SK-N-SH (cell line): ENCODE data around the gene ARHGEF3. TPM values are rescaled to one million over a fixed set of nuclear protein-coding genes. Genes with fewer than 3 reads are reported as not detected.
"Not testable (repeated sequence)": the region's sequence is repeated elsewhere in the genome, so short reads cannot be mapped to it uniquely, and the experiment has no call there.

ENCODE experiments used
- CTCF ChIA-PET: fragments of 300-600, 350-600 bp; formaldehyde crosslinking; extraction: SDS; loops from one replicate; lab custom pipeline; 2021; lab: Yijun Ruan, JAX
- POLR2A ChIA-PET: fragments of 350-600 bp; sonication (Branson Sonifier 250); formaldehyde crosslinking; extraction: SDS; loops from one replicate; lab custom pipeline; 2020; ENCODE audit warnings: antibody characterized with exemption, inconsistent platforms; lab: Yijun Ruan, JAX
- DNase-seq: peaks from one replicate; pipeline ENCODE4 v3.0.0; 2012
- H2AFZ ChIP-seq: fragments of 200-600 bp; sonication (generic); 2 replicates; pipeline ENCODE4 v1.8.1; 2016; ENCODE audit warnings: antibody characterized with exemption, mild to moderate bottlenecking, low read depth
- H3F3A ChIP-seq: fragments of 200-600 bp; sonication (generic); replicated peaks from 2 replicates; pipeline ENCODE3; 2016; ENCODE audit warnings: antibody characterized with exemption, mild to moderate bottlenecking; ENCODE audit not compliant: insufficient read depth
- H3K27ac ChIP-seq, 2 experiments: fragments of 200-500 bp in 1 of 2; fragments of 200-600 bp in 1 of 2; sonication (Bioruptor generic) in 1 of 2; sonication (generic), shearing (Covaris generic) in 1 of 2; 2 replicates each; pipeline versions ENCODE4 v1.5.1 to v1.6.1; 2014 to 2016; ENCODE audit warnings: low read depth in 2 of 2, inconsistent platforms in 1 of 2, low read length in 1 of 2, mild to moderate bottlenecking in 1 of 2, mixed read lengths in 1 of 2
- H3K27me3 ChIP-seq: fragments of 200-600 bp; sonication (generic), shearing (Covaris generic); 2 replicates; pipeline ENCODE4 v1.6.1; 2016; ENCODE audit warnings: mixed run types; ENCODE audit not compliant: insufficient read depth
- H3K36me3 ChIP-seq, 2 experiments: fragments of 200-500 bp in 1 of 2; fragments of 200-600 bp in 1 of 2; sonication (Bioruptor generic) in 1 of 2; sonication (generic) in 1 of 2; replicated peaks in 1 of 2; 2 replicates each; pipeline versions ENCODE3 to v1.5.1; 2014 to 2016; ENCODE audit warnings: low read length in 1 of 2, mild to moderate bottlenecking in 1 of 2; ENCODE audit not compliant: insufficient read depth in 2 of 2, control insufficient read depth in 1 of 2
- H3K4me1 ChIP-seq, 2 experiments: fragments of 200-500 bp in 1 of 2; fragments of 200-600 bp in 1 of 2; sonication (Bioruptor generic) in 1 of 2; sonication (generic), shearing (Covaris generic) in 1 of 2; 2 replicates each; pipeline versions ENCODE4 v1.5.1 to v1.6.1; 2014 to 2016; ENCODE audit warnings: low read depth in 1 of 2, low read length in 1 of 2, mixed run types in 1 of 2; ENCODE audit not compliant: insufficient read depth in 2 of 2, control insufficient read depth in 1 of 2
- H3K4me2 ChIP-seq: fragments of 200-600 bp; sonication (generic), shearing (Covaris generic); 2 replicates; pipeline ENCODE4 v1.6.1; 2017; ENCODE audit warnings: mixed run types
- H3K4me3 ChIP-seq, 2 experiments: fragments of 200-500 bp in 1 of 2; fragments of 200-600 bp in 1 of 2; sonication (Bioruptor generic) in 1 of 2; sonication (generic), shearing (Covaris generic) in 1 of 2; 2 replicates each; pipeline versions ENCODE4 v1.5.1 to v1.8.1; 2014 to 2016; ENCODE audit warnings: low read depth in 2 of 2, inconsistent platforms in 1 of 2, low read length in 1 of 2, mild to moderate bottlenecking in 1 of 2, mixed read lengths in 1 of 2, moderate library complexity in 1 of 2
- H3K79me2 ChIP-seq: fragments of 200-600 bp; sonication (generic); 2 replicates; pipeline ENCODE4 v1.8.1; 2017; ENCODE audit warnings: mild to moderate bottlenecking; ENCODE audit not compliant: insufficient read depth
- H3K9ac ChIP-seq: fragments of 200-600 bp; sonication (generic); 2 replicates; pipeline ENCODE4 v1.6.1; 2017; ENCODE audit warnings: mixed run types
- H3K9me2 ChIP-seq: fragments of 200-600 bp; sonication (generic); 2 replicates; pipeline ENCODE4 v1.6.1; 2017; ENCODE audit warnings: mixed run types
- H3K9me3 ChIP-seq: fragments of 200-600 bp; sonication (generic); 2 replicates; pipeline ENCODE4 v1.6.1; 2017; ENCODE audit warnings: mixed run types, mild to moderate bottlenecking, moderate library complexity
- H4K20me1 ChIP-seq: fragments of 200-600 bp; sonication (generic); 2 replicates; pipeline ENCODE4 v1.6.1; 2017; ENCODE audit warnings: mild to moderate bottlenecking, mixed run types; ENCODE audit not compliant: insufficient read depth
- CHD2 ChIP-seq: fragments of 150-350 bp; IDR thresholded peaks from 2 replicates; pipeline ENCODE4 v1.6.1; 2018; ENCODE audit warnings: low read length; ENCODE audit not compliant: partially characterized antibody
- ELF1 ChIP-seq: IDR thresholded peaks from 2 replicates; pipeline ENCODE4 v1.4.0; 2012
- FOXJ3 ChIP-seq: sonication (generic); formaldehyde crosslinking; IDR thresholded peaks from 2 replicates; pipeline ENCODE4 v1.5.1; 2020; ENCODE audit warnings: mild to moderate bottlenecking, missing genetic modification reagents
- FOXM1 ChIP-seq: IDR thresholded peaks from 2 replicates; pipeline ENCODE4 v1.4.0; 2012; ENCODE audit warnings: low read depth, mild to moderate bottlenecking
- GABPA ChIP-seq: IDR thresholded peaks from 2 replicates; pipeline ENCODE4 v1.4.0; 2012; ENCODE audit warnings: low read depth, mild to moderate bottlenecking
- MEF2A ChIP-seq: IDR thresholded peaks from 2 replicates; pipeline ENCODE4 v1.4.0; 2012; ENCODE audit warnings: low read depth, borderline replicate concordance
- NRF1 ChIP-seq: IDR thresholded peaks from 2 replicates; pipeline ENCODE4 v1.6.1; 2012; ENCODE audit warnings: low read depth, mild to moderate bottlenecking, low read length
- RCOR1 ChIP-seq: fragments of 150-350 bp; IDR thresholded peaks from 2 replicates; pipeline ENCODE4 v1.6.1; 2017; ENCODE audit warnings: antibody characterized with exemption, low read length
- SMC3 ChIP-seq: IDR thresholded peaks from 2 replicates; pipeline ENCODE4 v1.6.1; 2012; ENCODE audit warnings: low read depth, low read length, improper control_type of control experiment
- TEAD4 ChIP-seq: IDR thresholded peaks from 2 replicates; pipeline ENCODE4 v1.4.0; 2012; ENCODE audit warnings: mild to moderate bottlenecking, borderline replicate concordance; ENCODE audit not compliant: insufficient read depth
- WGBS: methylation state at CpG from one replicate; pipeline ENCODE4 v1.1.6; 2017; ENCODE audit warnings: low lambda C conversion rate; 5-methylcytosine and 5-hydroxymethylcytosine counted together
- polyA plus RNA-seq, 3 experiments: library from polyadenylated mRNA; depleted of rRNA; stranded (reverse); fragments of >200 nt; gene quantifications; 2 replicates each; pipeline ENCODE4 v1.2.3, GENCODE V29; 2012
- TF ChIP-seq, protein P1 (sequence below): IDR thresholded peaks from 2 replicates; pipeline ENCODE4 v1.4.0; 2012; ENCODE audit warnings: low read depth
- TF ChIP-seq, protein P2 (sequence below): IDR thresholded peaks from 2 replicates; pipeline ENCODE4; 2012
- TF ChIP-seq, protein P3 (sequence below): IDR thresholded peaks from 2 replicates; pipeline ENCODE4 v1.4.0; 2012; ENCODE audit warnings: low read depth, borderline replicate concordance
- TF ChIP-seq, protein P4 (sequence below): IDR thresholded peaks from 2 replicates; pipeline ENCODE4 v1.4.0; 2012; ENCODE audit warnings: low read depth, borderline replicate concordance

ARHGEF3 gene
- polyA plus RNA-seq, 1 of the 3 experiments (the other 2 are of a cell fraction) = 5.9 TPM

DNA sequence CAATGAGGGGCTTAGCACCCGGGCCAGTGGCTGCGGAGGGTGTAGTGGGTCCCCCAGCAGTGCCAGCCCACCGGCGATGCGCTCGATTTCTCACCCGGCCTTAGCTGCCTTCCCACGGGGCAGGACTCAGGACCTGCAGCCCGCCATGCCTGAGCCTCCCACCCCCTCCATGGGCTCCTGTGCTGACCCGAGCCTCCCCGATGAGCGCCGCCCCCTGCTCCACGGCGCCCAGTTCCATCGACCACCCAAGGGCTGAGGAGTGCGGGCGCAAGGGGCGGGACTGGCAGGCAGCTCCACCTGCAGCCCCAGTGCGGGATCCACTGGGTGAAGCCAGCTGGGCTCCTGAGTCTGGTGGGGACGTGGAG lies 109.8 kb downstream of the ARHGEF3 start:
- H3K79me2 ChIP-seq, H3K4me2 ChIP-seq, H2AFZ ChIP-seq, H4K20me1 ChIP-seq, H3K27me3 ChIP-seq, H3F3A ChIP-seq, H3K9me3 ChIP-seq, H3K9me2 ChIP-seq, POLR2A ChIA-PET, H3K27ac ChIP-seq, H3K36me3 ChIP-seq, H3K9ac ChIP-seq, DNase-seq, H3K4me3 ChIP-seq, H3K4me1 ChIP-seq: not testable (repeated sequence)
- CTCF ChIA-PET = interaction anchor here (3.9 kb wide), 1 partner anchor 297 kb away, joined by 20 read pairs; no protein-coding TSS in a partner anchor
- 84% methylated on average over 5 of the region's 21 CpGs for WGBS

DNA sequence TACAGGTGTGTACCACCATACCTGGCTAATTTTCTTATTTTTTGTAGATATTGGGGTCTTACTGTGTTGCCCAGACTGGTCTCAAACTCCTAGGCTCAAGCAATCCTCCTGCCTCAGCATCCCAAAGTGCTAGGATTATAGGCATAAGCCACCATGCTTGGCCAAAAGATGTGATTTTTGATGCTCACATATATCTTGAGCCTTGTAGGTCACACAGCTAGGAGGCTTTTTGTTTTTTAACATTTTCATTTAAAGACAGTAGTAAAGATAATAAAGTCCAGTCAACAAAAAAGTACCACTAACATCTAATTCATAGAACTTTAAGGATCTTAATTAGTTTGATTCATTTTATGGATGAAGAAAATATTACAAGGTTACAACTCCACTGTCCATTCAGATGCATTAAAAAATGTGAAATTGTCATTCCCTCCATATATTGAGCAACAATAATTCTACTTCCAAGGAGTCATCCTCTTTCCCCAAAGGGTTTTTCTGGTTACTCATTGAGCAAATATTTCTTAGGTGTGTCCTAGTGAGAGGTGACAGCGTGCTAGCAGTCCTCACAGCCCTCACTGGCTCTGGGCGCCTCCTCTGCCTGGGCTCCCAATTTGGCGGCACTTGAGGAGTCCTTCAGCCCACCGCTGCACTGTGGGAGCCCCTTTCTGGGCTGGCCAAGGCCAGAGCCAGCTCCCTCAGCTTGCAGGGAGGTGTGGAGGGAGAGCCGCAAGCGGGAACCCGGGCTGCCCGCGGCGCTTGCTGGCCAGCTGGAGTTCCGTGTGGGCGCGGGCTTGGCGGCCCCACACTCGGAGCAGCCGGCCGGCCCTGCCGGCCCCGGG lies 110.4 kb downstream of the ARHGEF3 start:
- Histone ChIP-seq H3K9me3 (no peaks in the 10 kb centered on the region), H3K4me2 (no peak overlapping the region), H3F3A (peaks cover 6% of the 10 kb centered on the region), H3K9me2 (no peaks in the 10 kb centered on the region), H3K27ac (no peak overlapping the region), H4K20me1 (no peaks in the 10 kb centered on the region), H3K9ac (no peak overlapping the region), H3K4me1 (no peaks in the 10 kb centered on the region), H3K79me2 (no peaks in the 10 kb centered on the region), H3K27me3 (no peaks in the 10 kb centered on the region), H2AFZ (no peak overlapping the region), H3K36me3 (no peaks in the 10 kb centered on the region), H3K4me3 (no peak overlapping the region)
- POLR2A ChIA-PET = no interaction called here
- no peak for DNase-seq
- CTCF ChIA-PET = interaction anchor here (2.9 kb wide), 1 partner anchor 297 kb away, joined by 10 read pairs; no protein-coding TSS in a partner anchor
- WGBS = 64% methylated on average over 4 of the region's 19 CpGs
- TF ChIP-seq GABPA (no peak), ELF1 (no peak), SMC3 (no peak), NRF1 (no peak), FOXM1 (no peak), RCOR1 (no peak), FOXJ3 (no peak), MEF2A (no peak), CHD2 (no peak), TEAD4 (no peak)
- TF ChIP-seq, protein P1, sequence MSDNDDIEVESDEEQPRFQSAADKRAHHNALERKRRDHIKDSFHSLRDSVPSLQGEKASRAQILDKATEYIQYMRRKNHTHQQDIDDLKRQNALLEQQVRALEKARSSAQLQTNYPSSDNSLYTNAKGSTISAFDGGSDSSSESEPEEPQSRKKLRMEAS = no peak
- TF ChIP-seq, protein P2, sequence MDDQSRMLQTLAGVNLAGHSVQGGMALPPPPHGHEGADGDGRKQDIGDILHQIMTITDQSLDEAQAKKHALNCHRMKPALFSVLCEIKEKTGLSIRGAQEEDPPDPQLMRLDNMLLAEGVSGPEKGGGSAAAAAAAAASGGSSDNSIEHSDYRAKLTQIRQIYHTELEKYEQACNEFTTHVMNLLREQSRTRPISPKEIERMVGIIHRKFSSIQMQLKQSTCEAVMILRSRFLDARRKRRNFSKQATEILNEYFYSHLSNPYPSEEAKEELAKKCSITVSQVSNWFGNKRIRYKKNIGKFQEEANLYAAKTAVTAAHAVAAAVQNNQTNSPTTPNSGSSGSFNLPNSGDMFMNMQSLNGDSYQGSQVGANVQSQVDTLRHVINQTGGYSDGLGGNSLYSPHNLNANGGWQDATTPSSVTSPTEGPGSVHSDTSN = no peak
- TF ChIP-seq, protein P3, sequence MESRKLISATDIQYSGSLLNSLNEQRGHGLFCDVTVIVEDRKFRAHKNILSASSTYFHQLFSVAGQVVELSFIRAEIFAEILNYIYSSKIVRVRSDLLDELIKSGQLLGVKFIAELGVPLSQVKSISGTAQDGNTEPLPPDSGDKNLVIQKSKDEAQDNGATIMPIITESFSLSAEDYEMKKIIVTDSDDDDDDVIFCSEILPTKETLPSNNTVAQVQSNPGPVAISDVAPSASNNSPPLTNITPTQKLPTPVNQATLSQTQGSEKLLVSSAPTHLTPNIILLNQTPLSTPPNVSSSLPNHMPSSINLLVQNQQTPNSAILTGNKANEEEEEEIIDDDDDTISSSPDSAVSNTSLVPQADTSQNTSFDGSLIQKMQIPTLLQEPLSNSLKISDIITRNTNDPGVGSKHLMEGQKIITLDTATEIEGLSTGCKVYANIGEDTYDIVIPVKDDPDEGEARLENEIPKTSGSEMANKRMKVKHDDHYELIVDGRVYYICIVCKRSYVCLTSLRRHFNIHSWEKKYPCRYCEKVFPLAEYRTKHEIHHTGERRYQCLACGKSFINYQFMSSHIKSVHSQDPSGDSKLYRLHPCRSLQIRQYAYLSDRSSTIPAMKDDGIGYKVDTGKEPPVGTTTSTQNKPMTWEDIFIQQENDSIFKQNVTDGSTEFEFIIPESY = no peak
- TF ChIP-seq, protein P4, sequence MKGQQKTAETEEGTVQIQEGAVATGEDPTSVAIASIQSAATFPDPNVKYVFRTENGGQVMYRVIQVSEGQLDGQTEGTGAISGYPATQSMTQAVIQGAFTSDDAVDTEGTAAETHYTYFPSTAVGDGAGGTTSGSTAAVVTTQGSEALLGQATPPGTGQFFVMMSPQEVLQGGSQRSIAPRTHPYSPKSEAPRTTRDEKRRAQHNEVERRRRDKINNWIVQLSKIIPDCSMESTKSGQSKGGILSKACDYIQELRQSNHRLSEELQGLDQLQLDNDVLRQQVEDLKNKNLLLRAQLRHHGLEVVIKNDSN = no peak
